KMS-11 (cell line): Measurements from ENCODE around the gene DNASE2.
A peak's percentile ranks its signal among the peaks of the same experiment; 100 is the strongest.

ENCODE experiments used
- H2AFZ ChIP-seq: fragments of 200-600 bp; sonication (generic); 2 replicates; pipeline ENCODE4 v1.6.1; 2016; ENCODE audit warnings: antibody characterized with exemption, mixed run types, low read depth
- H3K27ac ChIP-seq: fragments of 200-600 bp; sonication (generic); 2 replicates; pipeline ENCODE4 v1.6.1; 2016; ENCODE audit warnings: mild to moderate bottlenecking, mixed run types
- H3K27me3 ChIP-seq: fragments of 200-600 bp; sonication (generic); 2 replicates; pipeline ENCODE4 v1.6.1; 2017; ENCODE audit warnings: mild to moderate bottlenecking, low read depth, mixed run types, moderate library complexity; ENCODE audit not compliant: insufficient read depth
- H3K36me3 ChIP-seq: fragments of 200-600 bp; sonication (generic); 2 replicates; pipeline ENCODE4 v1.6.1; 2017; ENCODE audit warnings: mild to moderate bottlenecking, mixed run types; ENCODE audit not compliant: insufficient read depth
- H3K4me1 ChIP-seq: fragments of 200-600 bp; sonication (generic); 2 replicates; pipeline ENCODE4 v1.6.1; 2016; ENCODE audit warnings: mild to moderate bottlenecking, low read depth, mixed run types; ENCODE audit not compliant: poor library complexity, severe bottlenecking
- H3K4me2 ChIP-seq: fragments of 200-600 bp; sonication (generic); 2 replicates; pipeline ENCODE4 v1.7.0; 2016; ENCODE audit warnings: mild to moderate bottlenecking, mixed run types
- H3K4me3 ChIP-seq: fragments of 200-600 bp; sonication (generic); IDR thresholded peaks from 2 replicates; pipeline ENCODE4 v1.6.1; 2017; ENCODE audit warnings: low read depth, low read length, mixed read lengths; ENCODE audit not compliant: insufficient read depth
- H3K79me2 ChIP-seq: fragments of 200-600 bp; sonication (generic); 2 replicates; pipeline ENCODE4 v1.6.1; 2016; ENCODE audit warnings: low read depth, mixed run types; ENCODE audit not compliant: insufficient read depth
- H3K9ac ChIP-seq: fragments of 200-600 bp; sonication (generic); 2 replicates; pipeline ENCODE4 v1.6.1; 2016; ENCODE audit warnings: mild to moderate bottlenecking, mixed run types
- H4K20me1 ChIP-seq: fragments of 200-600 bp; sonication (generic); 2 replicates; pipeline ENCODE4 v1.6.1; 2016; ENCODE audit warnings: mild to moderate bottlenecking, mixed run types; ENCODE audit not compliant: insufficient read depth
- TF ChIP-seq, protein P1 (sequence below): fragments of 200-600 bp; sonication (generic); conservative IDR thresholded peaks from 2 replicates; pipeline ENCODE4 v1.6.1; 2017; ENCODE audit warnings: low read depth, mild to moderate bottlenecking, antibody characterized with exemption, low read length, moderate library complexity, mixed read lengths

DNASE2 gene

DNA sequence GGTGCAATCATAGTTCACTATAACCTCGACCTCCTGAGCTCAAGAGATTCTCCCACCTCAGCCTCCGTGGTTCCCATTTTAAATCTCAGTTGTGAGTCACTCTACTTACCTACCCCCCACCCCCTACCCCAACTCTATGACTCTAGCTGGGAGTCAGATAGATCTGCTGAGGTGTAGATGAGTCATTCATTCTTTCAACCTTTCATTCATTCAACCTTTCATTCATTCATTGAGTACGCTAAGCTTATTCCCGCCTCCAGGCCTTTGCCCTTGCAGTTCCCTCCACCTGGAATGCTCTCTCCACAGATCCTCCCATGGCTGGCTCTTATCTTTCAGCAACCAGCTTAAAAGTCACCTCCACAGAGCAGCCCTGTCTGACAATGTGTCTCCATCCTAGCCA, 44.0 kb downstream of the DNASE2 start:
- Histone ChIP-seq H3K4me2 (no peak overlapping the region), H3K36me3 (no peaks in the 10 kb centered on the region), H4K20me1 (no peaks in the 10 kb centered on the region), H3K27ac (no peak overlapping the region), H3K4me1 (peaks cover 15% of the 10 kb centered on the region), H3K79me2 (no peaks in the 10 kb centered on the region), H3K9ac (no peak overlapping the region), H3K4me3 (no peak overlapping the region), H3K27me3 (peaks cover 44% of the 10 kb centered on the region), H2AFZ (no peak overlapping the region)
- TF ChIP-seq, protein P1, sequence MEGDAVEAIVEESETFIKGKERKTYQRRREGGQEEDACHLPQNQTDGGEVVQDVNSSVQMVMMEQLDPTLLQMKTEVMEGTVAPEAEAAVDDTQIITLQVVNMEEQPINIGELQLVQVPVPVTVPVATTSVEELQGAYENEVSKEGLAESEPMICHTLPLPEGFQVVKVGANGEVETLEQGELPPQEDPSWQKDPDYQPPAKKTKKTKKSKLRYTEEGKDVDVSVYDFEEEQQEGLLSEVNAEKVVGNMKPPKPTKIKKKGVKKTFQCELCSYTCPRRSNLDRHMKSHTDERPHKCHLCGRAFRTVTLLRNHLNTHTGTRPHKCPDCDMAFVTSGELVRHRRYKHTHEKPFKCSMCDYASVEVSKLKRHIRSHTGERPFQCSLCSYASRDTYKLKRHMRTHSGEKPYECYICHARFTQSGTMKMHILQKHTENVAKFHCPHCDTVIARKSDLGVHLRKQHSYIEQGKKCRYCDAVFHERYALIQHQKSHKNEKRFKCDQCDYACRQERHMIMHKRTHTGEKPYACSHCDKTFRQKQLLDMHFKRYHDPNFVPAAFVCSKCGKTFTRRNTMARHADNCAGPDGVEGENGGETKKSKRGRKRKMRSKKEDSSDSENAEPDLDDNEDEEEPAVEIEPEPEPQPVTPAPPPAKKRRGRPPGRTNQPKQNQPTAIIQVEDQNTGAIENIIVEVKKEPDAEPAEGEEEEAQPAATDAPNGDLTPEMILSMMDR = no peak

DNA sequence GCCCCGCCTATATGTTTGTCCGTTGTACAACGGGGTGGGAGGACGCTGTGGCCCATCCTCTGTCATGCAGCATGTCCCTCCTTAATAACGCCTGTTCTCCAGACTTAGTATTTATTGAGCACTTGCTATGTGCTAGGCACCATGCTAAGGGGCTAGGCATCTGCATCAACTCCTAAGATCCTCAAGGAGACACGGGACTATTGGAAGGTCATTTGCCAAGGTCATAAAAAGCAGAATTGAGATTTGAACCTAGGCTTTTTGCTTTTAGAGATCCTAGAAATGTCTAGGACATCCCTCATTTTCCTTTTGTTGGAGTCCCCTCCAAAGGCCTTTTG, 44.8 kb downstream of the DNASE2 start:
- no peak overlapping the region for H3K4me2 ChIP-seq
- no peak overlapping the region for H3K4me3 ChIP-seq
- H3K79me2 ChIP-seq = no peaks in the 10 kb centered on the region
- no peak overlapping the region for H3K27ac ChIP-seq
- no peaks in the 10 kb centered on the region for H4K20me1 ChIP-seq
- H2AFZ ChIP-seq = no peak overlapping the region
- H3K4me1 ChIP-seq = peaks cover 15% of the 10 kb centered on the region
- TF ChIP-seq, protein P1 = no peak
- H3K36me3 ChIP-seq = no peaks in the 10 kb centered on the region
- no peak overlapping the region for H3K9ac ChIP-seq
- peaks cover 44% of the 10 kb centered on the region for H3K27me3 ChIP-seq

DNA sequence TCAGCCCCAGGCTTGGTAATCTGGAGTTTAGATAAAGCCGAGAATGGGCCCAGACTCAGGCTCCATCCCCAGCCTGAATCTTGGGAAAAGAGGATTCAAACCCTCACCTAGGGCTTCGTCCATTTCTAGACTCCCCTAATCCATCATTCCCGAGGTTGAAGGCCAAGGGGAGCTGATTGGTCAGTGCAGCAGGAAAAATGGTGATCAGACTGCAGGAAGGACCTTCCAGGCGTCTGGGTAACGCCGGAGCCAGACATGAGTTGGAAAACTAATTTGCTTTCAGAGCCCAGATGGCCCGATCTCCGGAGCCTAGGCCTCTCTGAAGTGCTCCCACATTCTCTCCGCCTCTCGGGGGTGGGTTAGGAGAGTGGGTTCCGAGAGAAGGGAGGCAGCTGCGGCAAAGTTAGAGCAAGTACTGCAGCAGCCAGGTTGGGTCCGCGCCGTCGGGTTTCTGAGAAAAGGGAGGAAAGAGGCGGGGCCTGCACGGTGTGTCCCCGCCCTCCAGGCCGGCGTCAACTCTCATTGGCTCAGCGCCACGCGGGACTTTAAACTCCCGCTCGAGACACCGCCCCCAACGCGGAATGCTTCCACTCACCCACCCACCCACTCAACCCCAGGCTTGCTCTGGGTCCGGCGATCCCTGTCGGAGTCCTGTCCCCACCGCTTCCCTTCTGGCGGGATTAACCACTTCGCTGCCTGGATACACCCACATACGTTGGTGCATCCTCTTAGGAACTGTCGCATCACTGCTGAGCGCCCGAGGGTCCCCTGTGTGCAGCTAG, 46.1 kb downstream of the DNASE2 start:
- Histone ChIP-seq H3K79me2 (no peaks in the 10 kb centered on the region), H3K4me1 (peaks cover 15% of the 10 kb centered on the region), H3K27me3 (peaks cover 50% of the 10 kb centered on the region), H3K36me3 (no peaks in the 10 kb centered on the region), H2AFZ (no peak overlapping the region), H3K9ac (no peak overlapping the region), H3K27ac (no peak overlapping the region), H4K20me1 (no peaks in the 10 kb centered on the region), H3K4me2 (no peak overlapping the region), H3K4me3 (no peak overlapping the region)
- TF ChIP-seq, protein P1 = no peak

DNA sequence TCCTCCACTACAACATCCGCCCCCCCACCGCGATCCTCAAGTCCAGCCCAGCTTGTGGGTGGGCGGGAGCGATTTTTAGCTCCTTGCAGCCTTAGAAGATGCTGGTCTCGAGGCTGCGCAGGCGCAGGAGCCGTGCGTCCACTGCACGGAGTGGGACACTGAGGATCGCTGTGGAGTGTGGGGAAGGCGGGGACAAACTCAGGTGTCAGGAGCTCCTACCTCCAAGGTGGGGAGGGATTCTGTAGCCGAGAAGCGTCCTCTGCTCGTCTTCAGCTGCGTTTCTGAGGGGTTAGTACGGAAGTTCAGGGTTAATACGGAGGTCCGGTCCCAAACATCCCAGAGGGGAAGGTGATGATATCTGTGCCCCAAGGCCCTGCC, 46.7 kb downstream of the DNASE2 start, which contains the start of gene RTBDN:
Gene RTBDN (minus strand): TSS at position 14 of the 378 bp plus-strand sequence. CDS start 4,600 bp downstream, outside the sequence.
- Histone ChIP-seq H3K27me3 (peaks cover 52% of the 10 kb centered on the region), H3K9ac (no peak within 1 kb of the TSS), H3K79me2 (no peaks in the 10 kb centered on the region), H3K27ac (no peak within 1 kb of the TSS), H4K20me1 (no peaks in the 10 kb centered on the region), H3K36me3 (no peaks in the 10 kb centered on the region), H3K4me2 (peak within 1 kb of the TSS; percentile 76), H3K4me1 (peaks cover 15% of the 10 kb centered on the region), H2AFZ (peak within 1 kb of the TSS; percentile 57), H3K4me3 (no peak within 1 kb of the TSS)
- TF ChIP-seq, protein P1 = no peak
